ENCODE results near the gene OTUB2. TPM values are rescaled to one million over a fixed set of nuclear protein-coding genes. Genes with fewer than 3 reads are reported as not detected.

Gene OTUB2
- polyA plus RNA-seq, 1 of the 3 experiments (the other 2 are of a cell fraction), result 1.4 TPM

DNA sequence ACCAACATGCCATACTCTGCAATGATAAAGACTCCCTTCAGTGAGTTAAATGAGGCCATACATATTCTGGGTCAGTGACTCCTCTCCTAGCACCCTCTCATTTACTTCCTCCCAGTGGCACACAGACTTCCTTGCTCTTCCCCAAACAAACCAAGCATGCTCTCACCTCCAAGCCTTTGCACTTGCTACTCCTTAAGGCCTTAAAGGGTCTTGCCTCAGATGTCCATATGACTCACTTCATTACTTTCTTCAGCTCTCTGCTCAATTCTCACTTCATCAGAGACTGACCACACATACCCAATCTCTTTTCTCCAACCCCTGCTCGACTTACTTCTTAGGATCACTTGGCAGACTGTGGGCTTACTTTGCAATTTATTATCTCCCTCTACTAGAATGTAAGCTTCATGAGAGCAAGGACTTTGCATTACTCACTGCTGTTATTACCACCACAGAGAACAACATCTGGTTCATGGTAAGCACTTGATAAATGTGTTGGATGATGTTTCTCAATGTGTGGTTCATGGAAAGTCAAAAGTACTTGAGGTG lies 32.1 kb downstream of the OTUB2 start (continued):
- TF ChIP-seq, protein P1, sequence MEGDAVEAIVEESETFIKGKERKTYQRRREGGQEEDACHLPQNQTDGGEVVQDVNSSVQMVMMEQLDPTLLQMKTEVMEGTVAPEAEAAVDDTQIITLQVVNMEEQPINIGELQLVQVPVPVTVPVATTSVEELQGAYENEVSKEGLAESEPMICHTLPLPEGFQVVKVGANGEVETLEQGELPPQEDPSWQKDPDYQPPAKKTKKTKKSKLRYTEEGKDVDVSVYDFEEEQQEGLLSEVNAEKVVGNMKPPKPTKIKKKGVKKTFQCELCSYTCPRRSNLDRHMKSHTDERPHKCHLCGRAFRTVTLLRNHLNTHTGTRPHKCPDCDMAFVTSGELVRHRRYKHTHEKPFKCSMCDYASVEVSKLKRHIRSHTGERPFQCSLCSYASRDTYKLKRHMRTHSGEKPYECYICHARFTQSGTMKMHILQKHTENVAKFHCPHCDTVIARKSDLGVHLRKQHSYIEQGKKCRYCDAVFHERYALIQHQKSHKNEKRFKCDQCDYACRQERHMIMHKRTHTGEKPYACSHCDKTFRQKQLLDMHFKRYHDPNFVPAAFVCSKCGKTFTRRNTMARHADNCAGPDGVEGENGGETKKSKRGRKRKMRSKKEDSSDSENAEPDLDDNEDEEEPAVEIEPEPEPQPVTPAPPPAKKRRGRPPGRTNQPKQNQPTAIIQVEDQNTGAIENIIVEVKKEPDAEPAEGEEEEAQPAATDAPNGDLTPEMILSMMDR (IDR thresholded peaks at IDR 0.05), result no peak
- no peak for TF ChIP-seq GATA2 (CRISPR knock-in tag; IDR thresholded peaks at IDR 0.05)

- H3K36me3 ChIP-seq (replicated peaks in 1 of 2; ENCODE audit: control insufficient read depth in 1 of 2, insufficient read depth in 2 of 2, low read length in 1 of 2), result peaks cover 58 to 88% of the 10 kb centered on the region in 2 experiments
- TF ChIP-seq TEAD4 (IDR thresholded peaks at IDR 0.05; ENCODE audit: borderline replicate concordance, insufficient read depth), result no peak
- no peak for TF ChIP-seq POLR2AphosphoS5 (IDR thresholded peaks at IDR 0.05; ENCODE audit: low read depth, low read length)
- no peak for TF ChIP-seq MAX (IDR thresholded peaks at IDR 0.05; ENCODE audit: low read depth)
- TF ChIP-seq SIN3A (IDR thresholded peaks at IDR 0.05; ENCODE audit: borderline replicate concordance, low read depth, low read length), result no peak
- TF ChIP-seq CHD2 (IDR thresholded peaks at IDR 0.05; ENCODE audit: low read length, partially characterized antibody), result no peak
- TF ChIP-seq USF2 (IDR thresholded peaks at IDR 0.05; ENCODE audit: borderline replicate concordance, low read depth, low read length), result no peak
- TF ChIP-seq FOSL2 (IDR thresholded peaks at IDR 0.05; ENCODE audit: borderline replicate concordance, low read depth), result no peak
- TF ChIP-seq, protein P1 (IDR thresholded peaks at IDR 0.05), result no peak
- no peak for TF ChIP-seq TCF12 (IDR thresholded peaks at IDR 0.05)
- TF ChIP-seq MXI1 (IDR thresholded peaks at IDR 0.05; ENCODE audit: low read depth, low read length), result no peak
- TF ChIP-seq YY1 (IDR thresholded peaks at IDR 0.05; ENCODE audit: low read depth), result no peak
- TF ChIP-seq NFIC (IDR thresholded peaks at IDR 0.05; ENCODE audit: borderline replicate concordance), result no peak
- POLR2A ChIA-PET, result no interaction called here
These were observed 32.6 kb downstream of the OTUB2 start for GRCh38 chr14:94058674-94059138.

More at GRCh38 chr14:94058674-94059138, 32.6 kb downstream of the OTUB2 start:
- Histone ChIP-seq H2AFZ (ENCODE audit: low read depth) (no peak overlapping the region), H3K4me3 (ENCODE audit: low read depth in 2 of 2, low read length in 1 of 2) (no peak overlapping the region), H3F3A (replicated peaks; ENCODE audit: insufficient read depth) (no peaks in the 10 kb centered on the region), H4K20me1 (ENCODE audit: insufficient read depth) (peaks cover 24% of the 10 kb centered on the region), H3K4me1 (ENCODE audit: control insufficient read depth in 1 of 2, insufficient read depth in 2 of 2, low read depth in 1 of 2, low read length in 1 of 2) (peaks cover 0 to 10% of the 10 kb centered on the region in 2 experiments; a peak in 2 of 4 replicates), H3K79me2 (ENCODE audit: insufficient read depth) (peaks cover 31% of the 10 kb centered on the region), H3K9me3 (no peaks in the 10 kb centered on the region), H3K27me3 (ENCODE audit: insufficient read depth) (no peaks in the 10 kb centered on the region), H3K9ac (no peak overlapping the region), H3K4me2 (no peak overlapping the region), H3K27ac (ENCODE audit: low read depth in 2 of 2, low read length in 1 of 2) (no peak overlapping the region), H3K9me2 (no peaks in the 10 kb centered on the region)
- 94% methylated on average over 5 of the region's 5 CpGs for WGBS (ENCODE audit: low lambda C conversion rate)
- CTCF ChIA-PET, result interaction anchor here (0.9 to 2.0 kb wide), 3 partner anchors 23 to 78 kb away, joined by 4 to 8 read pairs (median 4); no protein-coding TSS in a partner anchor
- no peak for DNase-seq
